Measurements from ENCODE around the gene SORCS1.

DNA sequence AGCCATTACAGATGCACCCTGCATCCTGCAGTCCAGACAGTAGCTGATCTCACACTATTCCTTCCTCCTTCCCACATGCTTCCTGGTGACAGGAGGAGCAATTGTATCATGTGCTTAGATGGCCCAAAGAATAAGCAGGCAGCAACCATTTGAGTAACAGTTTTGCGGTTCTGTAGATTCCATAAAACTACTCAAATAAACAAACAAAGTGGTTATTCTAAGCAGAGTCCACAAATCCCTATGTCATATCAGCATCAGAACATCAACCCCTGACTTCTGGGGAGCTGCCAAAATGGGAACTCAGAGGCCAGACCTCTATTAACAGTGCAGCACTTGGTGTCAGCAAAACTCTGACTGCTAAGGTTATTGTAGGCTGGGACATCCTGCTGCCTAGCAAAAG is 226.0 kb downstream of the SORCS1 start:
- TF ChIP-seq, protein P1, sequence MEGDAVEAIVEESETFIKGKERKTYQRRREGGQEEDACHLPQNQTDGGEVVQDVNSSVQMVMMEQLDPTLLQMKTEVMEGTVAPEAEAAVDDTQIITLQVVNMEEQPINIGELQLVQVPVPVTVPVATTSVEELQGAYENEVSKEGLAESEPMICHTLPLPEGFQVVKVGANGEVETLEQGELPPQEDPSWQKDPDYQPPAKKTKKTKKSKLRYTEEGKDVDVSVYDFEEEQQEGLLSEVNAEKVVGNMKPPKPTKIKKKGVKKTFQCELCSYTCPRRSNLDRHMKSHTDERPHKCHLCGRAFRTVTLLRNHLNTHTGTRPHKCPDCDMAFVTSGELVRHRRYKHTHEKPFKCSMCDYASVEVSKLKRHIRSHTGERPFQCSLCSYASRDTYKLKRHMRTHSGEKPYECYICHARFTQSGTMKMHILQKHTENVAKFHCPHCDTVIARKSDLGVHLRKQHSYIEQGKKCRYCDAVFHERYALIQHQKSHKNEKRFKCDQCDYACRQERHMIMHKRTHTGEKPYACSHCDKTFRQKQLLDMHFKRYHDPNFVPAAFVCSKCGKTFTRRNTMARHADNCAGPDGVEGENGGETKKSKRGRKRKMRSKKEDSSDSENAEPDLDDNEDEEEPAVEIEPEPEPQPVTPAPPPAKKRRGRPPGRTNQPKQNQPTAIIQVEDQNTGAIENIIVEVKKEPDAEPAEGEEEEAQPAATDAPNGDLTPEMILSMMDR (IDR thresholded peaks at IDR 0.05; ENCODE audit: poor library complexity) = no peak
- no peak for TF ChIP-seq EZH2 (IDR thresholded peaks at IDR 0.05; ENCODE audit: borderline replicate concordance)
